WTC11 (cell line): ENCODE measurements around the gene ENPP7. TPM values are rescaled to one million over a fixed set of nuclear protein-coding genes. Genes with fewer than 3 reads are reported as not detected.

Experiments
- ATAC-seq: fragments of 200-7000 bp; cut with Tn5 transposase; 2 replicates; pipeline ENCODE4 v1.10.0; 2021; ENCODE audit warnings: mild to moderate bottlenecking, moderate library complexity
- CTCF ChIA-PET: fragments of 300-600 bp; sonication (Branson Sonifier 250); formaldehyde crosslinking; loops from one replicate; lab custom pipeline; 2021; ENCODE audit warnings: antibody characterized with exemption; lab: Charles Lee
- POLR2A ChIA-PET: fragments of 350-600 bp; sonication (Branson Sonifier 250); formaldehyde crosslinking; loops from one replicate; lab custom pipeline; 2021; ENCODE audit warnings: antibody characterized with exemption; lab: Charles Lee
- DNase-seq: peaks from one replicate; pipeline ENCODE4 v3.0.0; 2021; ENCODE audit warnings: low spot score
- H3K27ac Mint-ChIP-seq: 2 replicates; pipeline ENCODE4 v1.8.0; 2021; ENCODE audit warnings: mixed read lengths
- H3K27me3 Mint-ChIP-seq: 2 replicates; pipeline ENCODE4 v1.8.0; 2021; ENCODE audit warnings: low read depth, mild to moderate bottlenecking, moderate library complexity, mixed read lengths
- H3K36me3 Mint-ChIP-seq: 2 replicates; pipeline ENCODE4 v1.8.0; 2021; ENCODE audit warnings: mixed read lengths
- H3K4me1 Mint-ChIP-seq: 2 replicates; pipeline ENCODE4 v1.8.0; 2022; ENCODE audit warnings: mixed read lengths
- H3K4me3 Mint-ChIP-seq: 2 replicates; pipeline ENCODE4 v1.8.0; 2021; ENCODE audit warnings: mild to moderate bottlenecking, moderate library complexity, mixed read lengths
- H3K9me3 Mint-ChIP-seq: 2 replicates; pipeline ENCODE4 v1.8.0; 2021; ENCODE audit warnings: mixed read lengths
- ATF6 ChIP-seq: sonication (generic); formaldehyde crosslinking; IDR thresholded peaks from 2 replicates; pipeline ENCODE4 v1.8.1; 2023; ENCODE audit warnings: mild to moderate bottlenecking, missing genetic modification reagents
- E2F1 ChIP-seq: sonication (generic); formaldehyde crosslinking; IDR thresholded peaks from 2 replicates; pipeline ENCODE4 v1.8.0; 2022; ENCODE audit warnings: mild to moderate bottlenecking, missing genetic modification reagents
- E2F4 ChIP-seq: sonication (generic); formaldehyde crosslinking; IDR thresholded peaks from 2 replicates; pipeline ENCODE4 v1.8.1; 2022; ENCODE audit warnings: low read depth, mild to moderate bottlenecking, moderate library complexity, missing genetic modification reagents, borderline replicate concordance
- ELF4 ChIP-seq: sonication (generic); formaldehyde crosslinking; IDR thresholded peaks from 2 replicates; pipeline ENCODE4 v1.8.1; 2022; ENCODE audit warnings: low read depth, mild to moderate bottlenecking, moderate library complexity, missing genetic modification reagents
- EMX1 ChIP-seq: fragments of 250-450 bp; sonication (Bioruptor Pico); IDR thresholded peaks from 2 replicates; pipeline ENCODE4 v1.8.0; 2021; ENCODE audit warnings: mild to moderate bottlenecking
- ERG ChIP-seq: fragments of 250-450 bp; sonication (Bioruptor Pico); IDR thresholded peaks from 2 replicates; pipeline ENCODE4 v1.8.0; 2021; ENCODE audit warnings: mild to moderate bottlenecking
- FOXJ3 ChIP-seq: sonication (generic); formaldehyde crosslinking; IDR thresholded peaks from 2 replicates; pipeline ENCODE4 v1.9.0; 2021; ENCODE audit warnings: missing genetic modification reagents, mild to moderate bottlenecking, borderline replicate concordance
- NFE2L1 ChIP-seq: sonication (generic); formaldehyde crosslinking; IDR thresholded peaks from 2 replicates; pipeline ENCODE4 v1.8.1; 2023; ENCODE audit warnings: missing genetic modification reagents
- PRRX2 ChIP-seq: fragments of 250-450 bp; sonication (Bioruptor Pico); IDR thresholded peaks from 2 replicates; pipeline ENCODE4 v1.8.0; 2021; ENCODE audit warnings: mild to moderate bottlenecking
- SMAD3 ChIP-seq: sonication (generic); formaldehyde crosslinking; IDR thresholded peaks from 2 replicates; pipeline ENCODE4 v1.8.0; 2022; ENCODE audit warnings: missing genetic modification reagents, mild to moderate bottlenecking, borderline replicate concordance
- ZBTB21 ChIP-seq: sonication (generic); formaldehyde crosslinking; IDR thresholded peaks from 2 replicates; pipeline ENCODE4 v1.8.1; 2023; ENCODE audit warnings: mild to moderate bottlenecking, missing genetic modification reagents, borderline replicate concordance
- ZNF512 ChIP-seq: sonication (generic); formaldehyde crosslinking; IDR thresholded peaks from 2 replicates; pipeline ENCODE4 v1.8.1; 2022; ENCODE audit warnings: missing genetic modification reagents, borderline replicate concordance
- total RNA-seq: library from RNA; stranded (reverse); gene quantifications from 3 replicates; pipeline ENCODE4 v1.2.3, GENCODE V29; 2021

ENPP7 gene
- total RNA-seq, 1 experiment from 2014 or later, result not detected

- TF ChIP-seq ZNF512 (CRISPR knock-in tag) (no peak), SMAD3 (CRISPR knock-in tag) (no peak), ZBTB21 (CRISPR knock-in tag) (no peak), PRRX2 (CRISPR knock-in tag) (no peak), ERG (CRISPR knock-in tag) (no peak), NFE2L1 (CRISPR knock-in tag) (no peak), E2F4 (no peak), ELF4 (CRISPR knock-in tag) (no peak), ATF6 (CRISPR knock-in tag) (no peak), FOXJ3 (CRISPR knock-in tag) (no peak)
Observed at GRCh38 chr17:79786930-79787643, 56.3 kb downstream of the ENPP7 start (continued).

- peaks cover 12% of the 10 kb centered on the region for H3K36me3 Mint-ChIP-seq
- ChIA-PET CTCF (interaction anchor here (0.7 to 3.4 kb wide), 16 partner anchors 11 to 138 kb away, joined by 3 to 165 read pairs (median 10); partner anchors contain the start of genes CBX2 and CBX4), POLR2A (interaction anchor here (0.5 to 1.7 kb wide), 5 partner anchors 10 to 47 kb away, joined by 3 to 7 read pairs (median 3); no protein-coding TSS in a partner anchor)
- no peaks in the 10 kb centered on the region for H3K9me3 Mint-ChIP-seq
- H3K4me1 Mint-ChIP-seq, result peaks cover 39% of the 10 kb centered on the region
- peaks cover 70% of the 10 kb centered on the region for H3K27me3 Mint-ChIP-seq
- no peak for DNase-seq
- TF ChIP-seq E2F1 (CRISPR knock-in tag) (no peak), EMX1 (CRISPR knock-in tag) (0 out of 2 replicates have a peak, but pooled peaks have one; percentile 39)
- H3K4me3 Mint-ChIP-seq, result peak overlapping the region; percentile 38
- no peak for ATAC-seq
- H3K27ac Mint-ChIP-seq, result 0 out of 2 replicates have a peak overlapping the region, but pooled peaks have one; percentile 2
Observed at GRCh38 chr17:79788455-79788854, 57.7 kb downstream of the ENPP7 start.
